ENCODE data around the gene ALPL.

Gene ALPL

GRCh38 chr1:21539933-21540332 lies 30.7 kb downstream of the ALPL start:
- H3K9me3 ChIP-seq (ENCODE audit: control insufficient read depth, low read length) = no peaks in the 10 kb centered on the region
- no peak overlapping the region for H3K4me3 ChIP-seq (ENCODE audit: insufficient read depth, low read depth, low read length, poor library complexity, severe bottlenecking)
- H3K4me1 ChIP-seq (ENCODE audit: control insufficient read depth, insufficient read depth, low read length, poor library complexity, severe bottlenecking) = no peaks in the 10 kb centered on the region
- H3K27me3 ChIP-seq (replicated peaks; ENCODE audit: control insufficient read depth, insufficient read depth, low read length, poor library complexity, severe bottlenecking) = no peaks in the 10 kb centered on the region
- no peak overlapping the region for H3K27ac ChIP-seq (ENCODE audit: insufficient read depth, low read length, poor library complexity, severe bottlenecking)
- no peak for DNase-seq
- no peaks in the 10 kb centered on the region for H3K36me3 ChIP-seq (ENCODE audit: control insufficient read depth, insufficient read depth, low read length)

- H3K27ac ChIP-seq (ENCODE audit: insufficient read depth, low read length, poor library complexity, severe bottlenecking) = no peak overlapping the region
- H3K9me3 ChIP-seq (ENCODE audit: control insufficient read depth, low read length) = no peaks in the 10 kb centered on the region
- no peaks in the 10 kb centered on the region for H3K36me3 ChIP-seq (ENCODE audit: control insufficient read depth, insufficient read depth, low read length)
- no peaks in the 10 kb centered on the region for H3K27me3 ChIP-seq (replicated peaks; ENCODE audit: control insufficient read depth, insufficient read depth, low read length, poor library complexity, severe bottlenecking)
- H3K4me3 ChIP-seq (ENCODE audit: insufficient read depth, low read depth, low read length, poor library complexity, severe bottlenecking) = no peak overlapping the region
- no peak for DNase-seq
- no peaks in the 10 kb centered on the region for H3K4me1 ChIP-seq (ENCODE audit: control insufficient read depth, insufficient read depth, low read length, poor library complexity, severe bottlenecking)
Measured at GRCh38 chr1:21541329-21541728, 32.1 kb downstream of the ALPL start.

- H3K36me3 ChIP-seq (ENCODE audit: control insufficient read depth, insufficient read depth, low read length) = no peaks in the 10 kb centered on the region
- no peak for DNase-seq
- H3K4me3 ChIP-seq (ENCODE audit: insufficient read depth, low read depth, low read length, poor library complexity, severe bottlenecking) = no peak overlapping the region
- H3K27me3 ChIP-seq (replicated peaks; ENCODE audit: control insufficient read depth, insufficient read depth, low read length, poor library complexity, severe bottlenecking) = no peaks in the 10 kb centered on the region
- no peaks in the 10 kb centered on the region for H3K9me3 ChIP-seq (ENCODE audit: control insufficient read depth, low read length)
- no peaks in the 10 kb centered on the region for H3K4me1 ChIP-seq (ENCODE audit: control insufficient read depth, insufficient read depth, low read length, poor library complexity, severe bottlenecking)
- H3K27ac ChIP-seq (ENCODE audit: insufficient read depth, low read length, poor library complexity, severe bottlenecking) = no peak overlapping the region
Measured at GRCh38 chr1:21541835-21542234, 32.6 kb downstream of the ALPL start.

- Histone ChIP-seq H3K9me3 (ENCODE audit: control insufficient read depth, low read length) (no peaks in the 10 kb centered on the region), H3K4me1 (ENCODE audit: control insufficient read depth, insufficient read depth, low read length, poor library complexity, severe bottlenecking) (no peaks in the 10 kb centered on the region), H3K4me3 (ENCODE audit: insufficient read depth, low read depth, low read length, poor library complexity, severe bottlenecking) (no peak overlapping the region), H3K36me3 (ENCODE audit: control insufficient read depth, insufficient read depth, low read length) (no peaks in the 10 kb centered on the region), H3K27me3 (replicated peaks; ENCODE audit: control insufficient read depth, insufficient read depth, low read length, poor library complexity, severe bottlenecking) (no peaks in the 10 kb centered on the region), H3K27ac (ENCODE audit: insufficient read depth, low read length, poor library complexity, severe bottlenecking) (no peak overlapping the region)
- no peak for DNase-seq
Measured at GRCh38 chr1:21543598-21543997, 34.4 kb downstream of the ALPL start.

GRCh38 chr1:21544095-21544494 lies 34.9 kb downstream of the ALPL start:
- Histone ChIP-seq H3K27me3 (replicated peaks; ENCODE audit: control insufficient read depth, insufficient read depth, low read length, poor library complexity, severe bottlenecking) (no peaks in the 10 kb centered on the region), H3K4me3 (ENCODE audit: insufficient read depth, low read depth, low read length, poor library complexity, severe bottlenecking) (no peak overlapping the region), H3K27ac (ENCODE audit: insufficient read depth, low read length, poor library complexity, severe bottlenecking) (no peak overlapping the region), H3K36me3 (ENCODE audit: control insufficient read depth, insufficient read depth, low read length) (no peaks in the 10 kb centered on the region), H3K4me1 (ENCODE audit: control insufficient read depth, insufficient read depth, low read length, poor library complexity, severe bottlenecking) (no peaks in the 10 kb centered on the region), H3K9me3 (ENCODE audit: control insufficient read depth, low read length) (no peaks in the 10 kb centered on the region)
- DNase-seq = no peak

GRCh38 chr1:21546122-21546825 lies 37.1 kb downstream of the ALPL start:
- Histone ChIP-seq H3K36me3 (ENCODE audit: control insufficient read depth, insufficient read depth, low read length) (no peaks in the 10 kb centered on the region), H3K27ac (ENCODE audit: insufficient read depth, low read length, poor library complexity, severe bottlenecking) (no peak overlapping the region), H3K9me3 (ENCODE audit: control insufficient read depth, low read length) (no peaks in the 10 kb centered on the region), H3K4me1 (ENCODE audit: control insufficient read depth, insufficient read depth, low read length, poor library complexity, severe bottlenecking) (no peaks in the 10 kb centered on the region), H3K27me3 (replicated peaks; ENCODE audit: control insufficient read depth, insufficient read depth, low read length, poor library complexity, severe bottlenecking) (no peaks in the 10 kb centered on the region), H3K4me3 (ENCODE audit: insufficient read depth, low read depth, low read length, poor library complexity, severe bottlenecking) (no peak overlapping the region)
- no peak for DNase-seq

- no peaks in the 10 kb centered on the region for H3K27me3 ChIP-seq (replicated peaks; ENCODE audit: control insufficient read depth, insufficient read depth, low read length, poor library complexity, severe bottlenecking)
- DNase-seq = no peak
- H3K27ac ChIP-seq (ENCODE audit: insufficient read depth, low read length, poor library complexity, severe bottlenecking) = no peak overlapping the region
- no peaks in the 10 kb centered on the region for H3K4me1 ChIP-seq (ENCODE audit: control insufficient read depth, insufficient read depth, low read length, poor library complexity, severe bottlenecking)
- no peaks in the 10 kb centered on the region for H3K9me3 ChIP-seq (ENCODE audit: control insufficient read depth, low read length)
- H3K4me3 ChIP-seq (ENCODE audit: insufficient read depth, low read depth, low read length, poor library complexity, severe bottlenecking) = no peak overlapping the region
- no peaks in the 10 kb centered on the region for H3K36me3 ChIP-seq (ENCODE audit: control insufficient read depth, insufficient read depth, low read length)
Measured at GRCh38 chr1:21547876-21548275, 38.7 kb downstream of the ALPL start.

GRCh38 chr1:21550097-21550496 lies 40.9 kb downstream of the ALPL start:
- H3K4me3 ChIP-seq (ENCODE audit: insufficient read depth, low read depth, low read length, poor library complexity, severe bottlenecking) = no peak overlapping the region
- no peaks in the 10 kb centered on the region for H3K27me3 ChIP-seq (replicated peaks; ENCODE audit: control insufficient read depth, insufficient read depth, low read length, poor library complexity, severe bottlenecking)
- no peaks in the 10 kb centered on the region for H3K9me3 ChIP-seq (ENCODE audit: control insufficient read depth, low read length)
- DNase-seq = no peak
- H3K36me3 ChIP-seq (ENCODE audit: control insufficient read depth, insufficient read depth, low read length) = no peaks in the 10 kb centered on the region
- H3K27ac ChIP-seq (ENCODE audit: insufficient read depth, low read length, poor library complexity, severe bottlenecking) = no peak overlapping the region
- no peaks in the 10 kb centered on the region for H3K4me1 ChIP-seq (ENCODE audit: control insufficient read depth, insufficient read depth, low read length, poor library complexity, severe bottlenecking)

GRCh38 chr1:21550866-21551475 lies 41.7 kb downstream of the ALPL start:
- H3K4me1 ChIP-seq (ENCODE audit: control insufficient read depth, insufficient read depth, low read length, poor library complexity, severe bottlenecking) = no peaks in the 10 kb centered on the region
- H3K27me3 ChIP-seq (replicated peaks; ENCODE audit: control insufficient read depth, insufficient read depth, low read length, poor library complexity, severe bottlenecking) = no peaks in the 10 kb centered on the region
- no peak for DNase-seq
- H3K9me3 ChIP-seq (ENCODE audit: control insufficient read depth, low read length) = no peaks in the 10 kb centered on the region
- no peaks in the 10 kb centered on the region for H3K36me3 ChIP-seq (ENCODE audit: control insufficient read depth, insufficient read depth, low read length)
- H3K27ac ChIP-seq (ENCODE audit: insufficient read depth, low read length, poor library complexity, severe bottlenecking) = no peak overlapping the region
- no peak overlapping the region for H3K4me3 ChIP-seq (ENCODE audit: insufficient read depth, low read depth, low read length, poor library complexity, severe bottlenecking)

- H3K27ac ChIP-seq (ENCODE audit: insufficient read depth, low read length, poor library complexity, severe bottlenecking) = no peak overlapping the region
- H3K36me3 ChIP-seq (ENCODE audit: control insufficient read depth, insufficient read depth, low read length) = no peaks in the 10 kb centered on the region
- no peak for DNase-seq
- no peaks in the 10 kb centered on the region for H3K9me3 ChIP-seq (ENCODE audit: control insufficient read depth, low read length)
- H3K4me1 ChIP-seq (ENCODE audit: control insufficient read depth, insufficient read depth, low read length, poor library complexity, severe bottlenecking) = no peaks in the 10 kb centered on the region
- H3K27me3 ChIP-seq (replicated peaks; ENCODE audit: control insufficient read depth, insufficient read depth, low read length, poor library complexity, severe bottlenecking) = no peaks in the 10 kb centered on the region
- no peak overlapping the region for H3K4me3 ChIP-seq (ENCODE audit: insufficient read depth, low read depth, low read length, poor library complexity, severe bottlenecking)
Measured at GRCh38 chr1:21552715-21553114, 43.5 kb downstream of the ALPL start.
